Measurements from ENCODE around the gene VAPA.

GRCh38 chr18:9961041-9961440 lies 47.2 kb downstream of the VAPA start:
- TF ChIP-seq CTCF (IDR thresholded peaks at IDR 0.05; ENCODE audit: extremely low read depth in 1 of 2, insufficient read depth in 1 of 2, low read depth in 1 of 2, low read length in 2 of 2) (no peak), EZH2 (IDR thresholded peaks at IDR 0.05; ENCODE audit: borderline replicate concordance, low read depth, low read length, severe bottlenecking) (no peak), POLR2A (IDR thresholded peaks at IDR 0.05; ENCODE audit: low read depth, low read length) (no peak), POLR2AphosphoS5 (IDR thresholded peaks at IDR 0.05; ENCODE audit: insufficient read depth, low read depth, low read length) (no peak), MAX (IDR thresholded peaks at IDR 0.05; ENCODE audit: insufficient read depth, insufficient read length) (no peak), MYC (IDR thresholded peaks at IDR 0.05; ENCODE audit: low read depth, low read length) (no peak), FOS (IDR thresholded peaks at IDR 0.05; ENCODE audit: borderline replicate concordance, insufficient read depth, low read length) (no peak), GATA2 (IDR thresholded peaks at IDR 0.05; ENCODE audit: insufficient read depth, insufficient read length, low read depth, low read length) (no peak)
